Thoracic aorta (tissue), 2 donors: Measurements from ENCODE around the gene RTN3. TPM values are rescaled to one million over a fixed set of nuclear protein-coding genes. Genes with fewer than 3 reads are reported as not detected.
"Not testable (repeated sequence)": the region's sequence is repeated elsewhere in the genome, so short reads cannot be mapped to it uniquely, and the experiment has no call there.

Experiments
- ATAC-seq: fragments of 150-250 bp; one replicate; pipeline ENCODE4 v1.8.0; 2017; ENCODE audit warnings: low read depth; ENCODE audit not compliant: insufficient number of reproducible peaks, low FRiP score
- DNase-seq: peaks from one replicate; pipeline ENCODE4 v3.0.0-alpha.2; 2020; ENCODE audit warnings: low spot score
- H3K27ac ChIP-seq, 2 donors: fragments of 200-600 bp; sonication (generic); 1 replicate in 1 of 2; 2 replicates in 1 of 2; pipeline ENCODE4 v1.5.1; 2016; ENCODE audit warnings: mild to moderate bottlenecking in 2 of 2, moderate library complexity in 2 of 2
- H3K27me3 ChIP-seq: fragments of 200-600 bp; sonication (generic); replicated peaks from 2 replicates; pipeline ENCODE4 v1.6.0; 2016; ENCODE audit warnings: mild to moderate bottlenecking; ENCODE audit not compliant: insufficient read depth
- H3K36me3 ChIP-seq: fragments of 200-600 bp; sonication (generic); one replicate; pipeline ENCODE4 v1.5.1; 2016
- H3K4me1 ChIP-seq, 2 donors: fragments of 200-600 bp; sonication (generic); 1 replicate in 1 of 2; 2 replicates in 1 of 2; pipeline versions ENCODE4 v1.5.1 to v1.6.0; 2016; ENCODE audit warnings: low read depth in 2 of 2, mild to moderate bottlenecking in 1 of 2; ENCODE audit not compliant: control insufficient read depth in 1 of 2
- H3K4me3 ChIP-seq: fragments of 200-600 bp; sonication (generic); 2 replicates; pipeline ENCODE4 v1.5.1; 2016; ENCODE audit warnings: mild to moderate bottlenecking
- H3K9me3 ChIP-seq: fragments of 200-600 bp; sonication (generic); 2 replicates; pipeline ENCODE4 v1.5.1; 2016
- total RNA-seq, 2 donors: library from RNA; depleted of rRNA; stranded (reverse); fragments of >200 nt; gene quantifications; one replicate each; pipeline versions ENCODE4 v1.1.0 to v1.2.3, GENCODE V29; 2016
- TF ChIP-seq, protein P1 (sequence below): fragments of 200-600 bp; sonication (generic); IDR thresholded peaks from one replicate; pipeline ENCODE4 v1.5.1; 2019; ENCODE audit warnings: antibody characterized with exemption

The RTN3 gene
- total RNA-seq, 2 donors from 2014 or later: 75.1 to 91.1 TPM

DNA sequence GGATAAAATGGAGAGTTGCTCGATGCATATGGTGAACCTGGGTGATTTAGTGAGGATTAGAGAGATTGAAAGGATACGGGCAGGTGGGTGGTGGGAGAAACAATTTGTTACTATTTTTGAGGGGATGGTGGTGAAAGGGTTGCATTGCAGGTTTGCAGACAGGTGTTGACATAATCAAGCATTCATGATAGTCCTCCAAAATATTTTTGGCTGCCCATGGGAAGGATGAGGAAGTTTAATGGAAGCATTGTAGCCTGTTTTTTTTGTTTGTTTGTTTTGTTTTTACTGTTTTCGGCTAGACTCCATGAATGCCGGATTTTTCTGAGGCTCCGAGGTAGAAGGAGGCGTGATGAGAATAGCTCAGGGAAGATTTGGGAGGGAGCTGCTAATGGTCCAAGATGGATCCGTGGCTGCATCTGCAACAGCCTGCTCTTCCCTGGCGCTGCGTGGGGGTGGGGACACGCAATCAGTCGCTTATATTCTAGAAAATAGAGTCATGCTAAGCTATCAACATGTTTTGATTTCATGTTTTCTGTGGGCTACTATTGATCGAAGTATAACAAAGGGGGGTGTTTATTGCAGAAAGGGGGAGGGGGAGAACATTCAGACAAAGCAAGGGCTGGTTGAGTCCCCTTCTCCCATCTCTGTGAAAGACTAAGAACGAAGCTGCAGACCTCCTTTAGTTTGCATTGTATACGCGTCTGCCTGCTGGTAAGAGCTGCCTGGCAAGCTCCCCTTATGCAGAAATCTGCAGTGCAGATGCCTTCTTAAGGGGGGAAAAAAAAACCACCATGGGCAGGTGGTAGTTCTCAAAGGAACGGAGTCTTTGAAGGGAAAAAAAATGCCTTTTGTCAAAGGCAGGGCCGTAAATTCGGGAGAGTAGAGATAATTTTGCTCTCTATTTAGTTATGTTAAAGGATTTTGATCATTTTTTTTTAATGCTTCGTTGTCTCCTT is 1.0 kb downstream of the RTN3 start:
- Histone ChIP-seq H3K27ac (peak overlapping the region; percentile 95), H3K36me3 (no peaks in the 10 kb centered on the region), H3K4me3 (peak overlapping the region; percentile 99), H3K9me3 (no peaks in the 10 kb centered on the region), H3K4me1 (peaks cover 4 to 44% of the 10 kb centered on the region in 2 donors), H3K27me3 (no peaks in the 10 kb centered on the region)
- TF ChIP-seq, protein P1, sequence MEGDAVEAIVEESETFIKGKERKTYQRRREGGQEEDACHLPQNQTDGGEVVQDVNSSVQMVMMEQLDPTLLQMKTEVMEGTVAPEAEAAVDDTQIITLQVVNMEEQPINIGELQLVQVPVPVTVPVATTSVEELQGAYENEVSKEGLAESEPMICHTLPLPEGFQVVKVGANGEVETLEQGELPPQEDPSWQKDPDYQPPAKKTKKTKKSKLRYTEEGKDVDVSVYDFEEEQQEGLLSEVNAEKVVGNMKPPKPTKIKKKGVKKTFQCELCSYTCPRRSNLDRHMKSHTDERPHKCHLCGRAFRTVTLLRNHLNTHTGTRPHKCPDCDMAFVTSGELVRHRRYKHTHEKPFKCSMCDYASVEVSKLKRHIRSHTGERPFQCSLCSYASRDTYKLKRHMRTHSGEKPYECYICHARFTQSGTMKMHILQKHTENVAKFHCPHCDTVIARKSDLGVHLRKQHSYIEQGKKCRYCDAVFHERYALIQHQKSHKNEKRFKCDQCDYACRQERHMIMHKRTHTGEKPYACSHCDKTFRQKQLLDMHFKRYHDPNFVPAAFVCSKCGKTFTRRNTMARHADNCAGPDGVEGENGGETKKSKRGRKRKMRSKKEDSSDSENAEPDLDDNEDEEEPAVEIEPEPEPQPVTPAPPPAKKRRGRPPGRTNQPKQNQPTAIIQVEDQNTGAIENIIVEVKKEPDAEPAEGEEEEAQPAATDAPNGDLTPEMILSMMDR: no peak
- DNase-seq (no peak), ATAC-seq (no peak)

DNA sequence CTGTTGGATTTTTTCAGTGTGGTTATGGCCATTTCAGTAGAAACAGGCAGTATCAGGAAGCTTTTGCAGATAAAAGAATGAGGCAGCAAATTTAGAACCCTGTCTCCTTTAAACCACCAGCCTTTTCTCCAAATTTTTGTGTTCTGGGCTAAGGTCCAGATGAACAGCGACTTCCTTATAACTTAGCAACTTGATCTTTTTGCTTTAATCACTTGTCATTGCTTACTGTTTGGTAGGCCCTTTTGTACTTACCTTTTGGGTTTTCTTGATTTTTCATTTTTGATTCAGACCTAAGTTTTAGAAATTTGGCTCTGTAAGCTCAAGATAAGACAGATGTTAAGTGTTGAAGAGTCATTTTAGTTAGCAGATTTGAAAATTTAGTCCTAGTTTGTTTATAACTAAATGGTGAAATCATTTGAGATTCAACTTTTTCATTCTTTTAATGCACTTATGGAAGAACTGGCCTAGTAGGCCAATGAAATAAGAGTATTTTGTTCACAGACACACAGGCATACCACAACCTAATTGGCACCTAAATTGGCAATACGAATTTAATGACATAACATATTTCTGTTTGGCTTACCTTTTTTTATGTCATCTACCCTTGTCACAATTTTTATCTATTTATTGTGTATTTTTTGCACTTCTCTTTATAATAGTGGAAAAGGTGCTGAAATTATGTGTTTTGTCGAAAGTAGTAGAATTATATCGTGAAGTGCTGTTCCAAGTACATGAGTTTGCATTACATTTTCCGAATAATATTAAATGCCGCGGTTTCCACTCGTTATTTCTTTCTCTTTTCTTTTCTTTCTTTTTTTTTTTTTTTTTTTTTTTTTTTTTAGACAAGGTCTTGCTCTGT is 2.1 kb downstream of the RTN3 start:
- Histone ChIP-seq H3K4me1 (peaks cover 4 to 44% of the 10 kb centered on the region in 2 donors), H3K27ac (peak overlapping the region; percentile 20 to 36), H3K4me3 (peak overlapping the region; percentile 99), H3K9me3 (no peaks in the 10 kb centered on the region), H3K36me3 (no peaks in the 10 kb centered on the region), H3K27me3 (no peaks in the 10 kb centered on the region)
- no peak for ATAC-seq
- no peak for DNase-seq
- TF ChIP-seq, protein P1: no peak

DNA sequence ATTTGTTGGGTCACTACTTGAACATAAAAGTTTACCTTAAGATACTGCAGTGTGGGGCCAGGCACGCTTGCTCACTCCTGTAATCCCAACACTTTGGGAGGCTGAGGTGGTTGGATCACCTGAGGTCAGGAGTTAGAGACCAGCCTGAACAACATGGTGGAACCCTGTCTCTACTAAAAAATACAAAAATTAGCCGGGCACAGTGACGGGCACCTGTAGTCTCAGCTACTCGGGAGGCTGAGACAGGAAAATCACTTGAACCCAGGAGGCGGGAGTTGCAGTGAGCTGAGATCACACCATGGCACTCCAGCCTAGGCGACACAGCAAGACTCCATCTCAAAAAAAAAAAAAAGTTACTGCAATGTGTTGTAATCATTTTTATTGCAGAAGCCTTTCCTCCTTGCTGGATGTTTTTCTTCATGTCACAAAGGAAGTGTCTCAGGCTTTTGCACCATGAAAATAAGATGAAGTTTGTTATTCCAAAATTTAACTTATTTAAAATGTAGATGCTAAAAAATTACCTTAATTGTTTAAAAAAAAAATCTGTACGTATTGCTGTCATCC is 3.9 kb downstream of the RTN3 start:
- not testable (repeated sequence) for H3K27ac ChIP-seq, H3K9me3 ChIP-seq, DNase-seq, H3K36me3 ChIP-seq, H3K4me3 ChIP-seq, ATAC-seq, H3K27me3 ChIP-seq
- peaks cover 7 to 44% of the 10 kb centered on the region in 2 donors for H3K4me1 ChIP-seq

DNA sequence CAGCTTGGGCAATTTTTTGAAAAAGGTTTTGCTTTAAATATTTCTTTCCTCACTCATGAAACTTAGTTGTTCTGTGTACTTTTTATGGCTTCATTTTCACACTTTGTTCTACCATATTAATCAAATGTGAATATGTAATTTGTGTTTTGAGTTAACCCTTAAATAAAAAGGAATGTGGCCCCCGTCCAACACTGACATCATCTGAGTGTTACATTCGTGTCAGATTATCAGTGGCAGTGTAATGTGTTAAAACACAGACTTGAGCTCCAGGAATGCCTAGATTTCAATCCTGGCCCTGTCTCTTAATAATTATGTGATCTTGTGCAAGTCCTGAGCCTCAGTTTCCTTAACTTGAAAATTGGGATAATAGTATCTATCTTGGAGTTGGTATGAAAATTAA is 5.6 kb downstream of the RTN3 start:
- Histone ChIP-seq H3K4me3 (no peak overlapping the region), H3K27ac (no peak overlapping the region), H3K27me3 (no peaks in the 10 kb centered on the region), H3K9me3 (no peaks in the 10 kb centered on the region), H3K36me3 (no peaks in the 10 kb centered on the region), H3K4me1 (peaks cover 7 to 36% of the 10 kb centered on the region in 2 donors)
- no peak for ATAC-seq
- TF ChIP-seq, protein P1: no peak
- no peak for DNase-seq

DNA sequence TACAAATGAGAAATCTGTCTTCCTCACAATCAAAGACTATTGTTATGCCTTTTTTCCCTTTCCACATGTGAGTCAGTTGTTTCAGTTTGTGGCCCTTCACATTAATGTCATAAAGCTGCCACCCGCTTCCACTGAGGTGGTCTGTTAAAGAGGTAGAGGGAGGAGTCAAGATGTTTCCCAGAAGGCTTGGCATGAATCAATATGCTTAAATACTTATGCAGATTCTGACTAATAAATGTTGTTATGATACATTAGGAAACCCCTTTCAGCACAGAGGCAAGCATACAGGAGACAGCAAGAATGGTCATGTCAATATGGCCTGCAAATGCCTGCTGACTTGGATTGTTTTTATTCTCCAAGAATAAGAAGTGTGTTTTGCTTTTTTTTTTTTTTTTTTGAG is 6.5 kb downstream of the RTN3 start:
- H3K4me3 ChIP-seq: no peak overlapping the region
- H3K27ac ChIP-seq: no peak overlapping the region
- TF ChIP-seq, protein P1: no peak
- no peaks in the 10 kb centered on the region for H3K9me3 ChIP-seq
- ATAC-seq (no peak), DNase-seq (no peak)
- peaks cover 7 to 31% of the 10 kb centered on the region in 2 donors for H3K4me1 ChIP-seq
- H3K36me3 ChIP-seq: no peaks in the 10 kb centered on the region
- H3K27me3 ChIP-seq: no peaks in the 10 kb centered on the region
